Left lung (tissue), 10 donors: ENCODE measurements around the gene SPIRE1. TPM values are rescaled to one million over a fixed set of nuclear protein-coding genes. Genes with fewer than 3 reads are reported as not detected.
A peak's percentile ranks its signal among the peaks of the same experiment; 100 is the strongest.

ENCODE experiments used
- ATAC-seq: fragments of 200-7000 bp; cut with Tn5 transposase; one replicate; pipeline ENCODE4 v1.9.1; 2020; ENCODE audit warnings: moderate library complexity
- DNase-seq, 4 donors: peaks; one replicate each; pipeline ENCODE4 v3.0.0-alpha.2; 2013 to 2020
- H3K27ac ChIP-seq, 2 donors: fragments of 200-600 bp; sonication (generic) in 1 of 2; one replicate each; pipeline versions ENCODE4 v1.5.0 to v1.8.0; 2020 to 2021
- H3K27me3 ChIP-seq, 2 donors: fragments of 200-600 bp; sonication (generic) in 1 of 2; one replicate each; pipeline versions ENCODE4 v1.5.0 to v1.8.0; 2020 to 2021
- H3K36me3 ChIP-seq, 2 donors: fragments of 200-600 bp; sonication (generic) in 1 of 2; one replicate each; pipeline versions ENCODE4 v1.5.0 to v1.8.0; 2020 to 2021
- H3K4me1 ChIP-seq, 2 donors: fragments of 200-600 bp; one replicate each; pipeline ENCODE4 v1.8.0; 2021
- H3K4me3 ChIP-seq, 2 donors: fragments of 200-600 bp; sonication (generic) in 1 of 2; one replicate each; pipeline versions ENCODE4 v1.5.0 to v1.8.0; 2020 to 2021; ENCODE audit warnings: mild to moderate bottlenecking in 1 of 2
- H3K9me3 ChIP-seq, 2 donors: fragments of 200-600 bp; sonication (generic) in 1 of 2; one replicate each; pipeline versions ENCODE4 v1.5.0 to v1.8.0; 2020 to 2021
- CTCF ChIP-seq, 2 donors: fragments of 200-600 bp; sonication (generic) in 1 of 2; IDR thresholded peaks; one replicate each; pipeline versions ENCODE4 v1.5.0 to v1.8.0; 2021; ENCODE audit warnings: antibody characterized with exemption in 2 of 2
- intact Hi-C, 2 donors: fragments of 100-400 bp; cut with DNase I; formaldehyde crosslinking; loops; one replicate each; pipeline versions ENCODE4 v1.11.2 to v1.14.2; 2022
- polyA plus RNA-seq, 6 donors: library from polyadenylated mRNA; unstranded; fragments of 120-200 nt; gene quantifications; one replicate each; pipeline ENCODE4 v1.2.1, GENCODE V29; 2013; ENCODE audit not compliant: insufficient read length in 6 of 6
- total RNA-seq, 2 donors: library from RNA; stranded (reverse); fragmentation: NEBNext Ultra II Directional; extraction: Animal tissue kit (Norgen Biotek cat#: 25700); gene quantifications; one replicate each; pipeline ENCODE4 v1.2.1, GENCODE V29; 2021
- donor health status: DM: no; HTN: yes; CAD: no.
- donor health status: DM: no; HTN: no; CAD: no.

SPIRE1 gene
- total and polyA plus RNA-seq, 8 donors, result 12.1 to 50.4 (median 15.7) TPM

GRCh38 chr18:12580630-12581342 is 77.1 kb downstream of the SPIRE1 start:
- ATAC-seq (peak; percentile 82), DNase-seq (peak in 1 of 4 donors; percentile 15)
- Histone ChIP-seq H3K4me1 (peaks cover 0 to 3% of the 10 kb centered on the region in 2 donors), H3K27ac (peak overlapping the region; percentile 55 to 74), H3K9me3 (peaks cover 0 to 6% of the 10 kb centered on the region in 2 donors), H3K27me3 (no peaks in the 10 kb centered on the region), H3K4me3 (no peak overlapping the region), H3K36me3 (no peaks in the 10 kb centered on the region)
- TF ChIP-seq CTCF (IDR thresholded peaks at IDR 0.05), result no peak
- intact Hi-C loops, result no loop called here

- TF ChIP-seq CTCF (IDR thresholded peaks at IDR 0.05), result no peak
- H3K4me1 ChIP-seq, result peaks cover 0 to 3% of the 10 kb centered on the region in 2 donors
- intact Hi-C loops, result no loop called here
Observed at GRCh38 chr18:12579775-12580174, 78.1 kb downstream of the SPIRE1 start.

GRCh38 chr18:12577848-12578247 is 80.1 kb downstream of the SPIRE1 start:
- Histone ChIP-seq H3K27ac (no peak overlapping the region), H3K4me1 (peaks cover 0 to 3% of the 10 kb centered on the region in 2 donors), H3K9me3 (peaks cover 0 to 6% of the 10 kb centered on the region in 2 donors), H3K4me3 (no peak overlapping the region), H3K36me3 (no peaks in the 10 kb centered on the region), H3K27me3 (no peaks in the 10 kb centered on the region)
- TF ChIP-seq CTCF (IDR thresholded peaks at IDR 0.05), result no peak
- ATAC-seq, result no peak
- DNase-seq, result no peak
- intact Hi-C loops, result no loop called here

More at GRCh38 chr18:12579775-12580174, 78.1 kb downstream of the SPIRE1 start:
- no peak overlapping the region for H3K4me3 ChIP-seq
- peak overlapping the region; percentile 55 to 74 for H3K27ac ChIP-seq
- no peaks in the 10 kb centered on the region for H3K27me3 ChIP-seq
- H3K36me3 ChIP-seq, result no peaks in the 10 kb centered on the region
- peaks cover 0 to 6% of the 10 kb centered on the region in 2 donors for H3K9me3 ChIP-seq
- DNase-seq (no peak), ATAC-seq (peak; percentile 63)

GRCh38 chr18:12574494-12575185 is 83.3 kb downstream of the SPIRE1 start:
- no peaks in the 10 kb centered on the region for H3K36me3 ChIP-seq
- ATAC-seq, result peak; percentile 85
- intact Hi-C loops, result no loop called here

More at GRCh38 chr18:12574494-12575185, 83.3 kb downstream of the SPIRE1 start:
- Histone ChIP-seq H3K9me3 (peaks cover 0 to 6% of the 10 kb centered on the region in 2 donors), H3K4me3 (no peak overlapping the region), H3K4me1 (no peaks in the 10 kb centered on the region), H3K27ac (no peak overlapping the region), H3K27me3 (no peaks in the 10 kb centered on the region)
- TF ChIP-seq CTCF (IDR thresholded peaks at IDR 0.05), result no peak
- DNase-seq, result no peak
